SW480 (cell line): ENCODE results near the gene MBNL2.

Experiments
- DNase-seq: peaks from one replicate; pipeline ENCODE4 v3.0.0-alpha.2; 2016; ENCODE audit warnings: low spot score

MBNL2 gene

DNA sequence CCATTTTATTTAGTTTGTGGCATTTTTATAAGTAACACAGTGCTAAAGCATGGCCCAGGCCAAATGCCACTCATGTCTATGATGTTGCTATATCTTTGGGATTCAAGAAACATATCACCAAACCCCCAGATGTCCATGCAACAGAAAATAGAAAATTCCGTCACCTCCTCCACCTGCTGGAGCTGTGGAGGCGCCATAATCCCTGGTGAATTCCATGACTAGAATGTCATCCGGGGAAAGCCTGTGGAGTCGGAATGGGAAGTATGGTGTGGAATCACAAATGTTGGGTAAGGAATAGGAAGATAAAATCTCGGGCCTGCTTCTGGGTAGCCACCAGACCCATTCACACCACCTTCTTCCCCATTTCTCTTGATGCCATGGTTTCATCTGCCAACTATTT is 160.1 kb downstream of the MBNL2 start:
- no peak for DNase-seq

- DNase-seq = no peak
Measured at GRCh38 chr13:97384371-97384770, 162.2 kb downstream of the MBNL2 start.

DNA sequence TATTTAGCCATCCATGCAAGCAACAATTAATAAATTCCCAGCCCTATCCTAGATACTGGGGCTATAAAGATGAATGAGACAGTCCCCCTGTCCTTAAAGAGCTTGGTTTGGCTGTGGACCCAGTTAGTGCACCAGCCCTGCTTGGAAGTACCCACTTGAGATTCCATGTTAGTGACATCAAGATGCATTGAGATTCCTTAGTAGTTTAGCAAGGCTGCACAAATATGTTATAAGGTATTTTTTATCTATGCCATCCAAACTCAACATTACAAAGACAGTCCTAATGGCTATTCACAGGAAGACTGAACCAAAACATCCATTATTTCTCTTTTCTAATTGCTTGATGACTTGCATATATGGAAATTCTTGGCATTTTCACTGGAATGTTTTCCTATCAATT is 163.0 kb downstream of the MBNL2 start:
- no peak for DNase-seq

DNA sequence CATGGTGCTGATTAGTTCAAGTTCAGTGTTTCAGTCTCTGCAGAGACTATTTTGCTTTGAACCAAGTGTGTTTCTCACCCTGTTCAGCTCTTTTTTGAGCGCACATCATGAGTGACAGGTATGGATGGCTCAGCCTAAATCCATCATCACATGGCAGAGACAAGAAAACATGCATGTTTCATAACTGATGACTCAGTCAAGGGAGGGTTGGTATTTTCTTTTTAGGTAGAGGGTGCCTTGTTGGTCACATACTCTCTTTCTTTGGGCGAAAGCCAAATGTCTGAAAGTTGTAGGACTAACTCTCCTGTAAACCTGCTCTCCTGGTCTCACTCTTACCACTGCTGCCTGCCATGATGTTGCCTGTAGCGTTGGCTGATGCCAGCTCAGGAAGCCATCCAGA is 163.7 kb downstream of the MBNL2 start:
- DNase-seq = no peak

GRCh38 chr13:97386801-97387484 is 164.8 kb downstream of the MBNL2 start:
- DNase-seq = no peak

- DNase-seq = no peak
Measured at GRCh38 chr13:97387485-97387839, 165.3 kb downstream of the MBNL2 start.

DNA sequence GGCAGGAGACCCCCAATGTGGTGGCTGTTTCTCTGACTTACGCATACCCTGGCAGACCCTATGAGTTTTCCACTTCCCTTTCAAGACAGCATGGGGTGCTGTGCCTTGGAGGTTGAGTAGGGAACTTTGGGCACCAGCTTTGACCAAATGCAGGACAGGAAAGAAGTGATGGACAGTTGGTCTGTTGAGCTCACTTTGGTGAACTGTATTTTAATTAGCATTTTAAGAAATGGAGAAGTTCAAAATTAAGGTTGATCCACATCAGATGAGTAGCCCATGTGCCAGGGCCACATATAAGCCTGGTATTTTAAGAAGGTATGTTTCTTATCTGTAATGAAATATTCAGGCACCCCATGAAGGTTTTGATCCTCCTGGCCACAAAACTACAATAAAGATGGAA is 165.8 kb downstream of the MBNL2 start:
- DNase-seq = no peak

- no peak for DNase-seq
Measured at GRCh38 chr13:97388373-97388772, 166.2 kb downstream of the MBNL2 start.

- no peak for DNase-seq
Measured at GRCh38 chr13:97390941-97391600, 168.9 kb downstream of the MBNL2 start.

DNA sequence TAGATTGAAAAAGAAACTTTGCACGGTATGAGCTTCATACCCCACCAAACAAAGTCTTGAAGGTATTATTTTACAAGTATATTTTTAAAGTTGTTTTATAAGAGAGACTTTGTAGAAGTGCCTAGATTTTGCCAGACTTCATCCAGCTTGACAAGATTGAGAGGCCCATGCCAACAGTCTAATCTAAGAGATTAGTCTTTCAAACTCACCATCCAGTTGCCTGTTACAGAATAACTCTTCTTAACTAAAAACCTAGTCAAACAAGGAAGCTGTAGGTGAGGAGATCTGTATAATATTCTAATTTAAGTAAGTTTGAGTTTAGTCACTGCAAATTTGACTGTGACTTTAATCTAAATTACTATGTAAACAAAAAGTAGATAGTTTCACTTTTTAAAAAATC is 169.9 kb downstream of the MBNL2 start:
- no peak for DNase-seq

DNA sequence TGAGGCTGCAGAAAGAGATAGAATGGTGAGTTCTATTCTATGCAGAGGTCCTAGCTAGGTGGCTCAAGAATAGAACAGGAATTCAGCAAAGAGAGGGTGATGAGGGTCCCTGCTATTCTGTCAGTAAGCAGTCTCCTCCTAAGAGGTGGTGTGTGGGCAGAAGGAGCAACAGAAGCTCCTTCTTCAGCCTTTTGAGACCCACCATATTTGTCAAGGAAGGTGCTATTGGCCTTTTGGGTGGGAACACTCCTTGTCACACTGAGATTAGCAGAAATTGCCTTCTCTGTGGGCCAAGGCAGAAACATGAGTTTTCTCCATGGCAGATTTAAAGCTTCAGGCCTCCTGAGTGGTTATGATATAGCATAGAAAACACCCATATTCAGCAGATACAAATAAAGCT is 172.4 kb downstream of the MBNL2 start:
- DNase-seq = no peak

DNA sequence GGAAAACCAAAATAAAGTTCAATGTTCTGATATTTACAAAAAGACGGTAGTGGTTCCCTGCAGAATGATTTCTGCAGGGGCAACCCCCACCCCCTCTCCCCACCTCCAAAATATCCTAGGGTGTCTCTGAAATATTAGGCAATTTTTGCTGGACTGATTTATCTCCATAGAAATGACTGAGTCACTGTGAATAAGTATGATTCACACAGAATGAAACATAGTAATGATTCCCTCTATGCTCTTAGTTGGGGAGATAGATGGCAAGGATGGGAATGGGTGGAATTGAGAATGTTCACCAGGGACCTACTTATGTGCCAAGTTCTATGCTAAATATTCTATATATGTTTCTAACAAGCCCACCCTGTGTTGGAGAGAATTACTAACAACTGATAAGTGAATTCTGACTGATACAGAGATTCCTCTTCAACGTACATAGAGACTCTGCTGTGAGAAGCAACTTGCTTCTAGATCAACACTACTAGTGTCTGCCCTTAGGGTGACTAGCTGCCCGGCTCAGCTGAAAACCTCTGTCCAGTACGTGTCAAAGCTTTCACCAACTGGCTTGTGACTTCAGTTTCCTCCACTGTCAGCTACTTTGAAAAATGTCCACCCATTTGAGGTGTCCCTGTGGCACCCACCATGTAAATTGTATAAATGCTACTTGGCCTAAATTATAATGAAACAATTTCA is 173.5 kb downstream of the MBNL2 start:
- DNase-seq = no peak

GRCh38 chr13:97397267-97397666 is 175.1 kb downstream of the MBNL2 start:
- no peak for DNase-seq

GRCh38 chr13:97401421-97401820 is 179.3 kb downstream of the MBNL2 start:
- DNase-seq = no peak

- no peak for DNase-seq
Measured at GRCh38 chr13:97403893-97404750, 182.0 kb downstream of the MBNL2 start.

- no peak for DNase-seq
Measured at GRCh38 chr13:97407540-97407939, 185.4 kb downstream of the MBNL2 start.

DNA sequence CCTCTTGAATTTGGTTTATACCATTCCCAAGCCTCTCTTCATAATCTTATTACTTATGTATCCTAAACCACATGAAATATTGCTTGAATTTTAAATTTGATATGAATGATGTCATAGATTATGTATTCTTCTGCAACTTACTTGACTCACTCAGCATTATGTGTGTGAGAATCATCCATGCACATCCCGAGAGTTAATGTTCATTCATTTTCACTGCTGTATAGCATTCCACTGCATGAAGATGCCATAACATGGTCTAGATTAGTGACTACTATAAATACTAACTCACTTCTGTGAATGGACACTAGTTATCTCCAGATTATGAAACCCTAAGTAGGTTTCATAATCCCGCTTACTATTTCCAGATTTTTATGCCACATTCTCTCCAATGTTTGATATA is 186.8 kb downstream of the MBNL2 start:
- no peak for DNase-seq

DNA sequence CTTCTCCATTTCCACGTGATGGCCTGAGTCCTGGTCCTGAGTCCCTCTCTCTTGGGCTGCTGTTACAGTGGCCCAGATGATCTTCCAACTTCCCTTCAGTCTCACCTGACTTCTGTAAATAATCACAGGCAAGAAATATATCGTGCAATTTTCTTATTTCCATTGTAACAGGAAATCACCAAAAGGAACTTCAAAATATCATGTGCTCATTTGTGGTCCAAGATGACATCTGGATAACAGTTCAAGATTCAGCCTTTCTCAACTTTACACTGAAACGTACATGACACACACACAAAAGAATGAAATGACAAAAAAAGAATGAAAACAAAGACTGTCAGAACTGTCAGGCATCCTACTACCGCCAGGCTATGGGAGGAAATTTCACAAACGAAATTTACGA is 189.9 kb downstream of the MBNL2 start:
- no peak for DNase-seq

GRCh38 chr13:97413694-97414093 is 191.6 kb downstream of the MBNL2 start:
- no peak for DNase-seq

DNA sequence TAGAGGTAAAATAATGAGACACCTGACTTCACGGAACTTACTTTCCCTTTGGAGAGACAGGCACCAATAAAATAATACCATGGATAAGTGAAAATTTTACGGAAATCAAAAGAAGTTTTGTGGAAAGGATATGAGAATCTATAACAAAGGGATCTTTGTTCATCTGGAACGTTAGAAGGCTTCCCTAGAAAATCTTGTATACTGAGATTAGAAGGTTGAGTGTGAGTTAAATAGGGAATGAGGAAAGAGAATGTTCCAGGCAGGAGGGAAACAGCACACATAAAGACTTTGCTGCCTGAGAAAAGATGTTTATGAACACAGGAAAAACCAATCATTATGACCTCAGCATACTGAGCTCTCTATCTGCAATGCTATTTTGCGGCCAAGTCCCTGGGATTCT is 192.3 kb downstream of the MBNL2 start:
- DNase-seq = no peak

- no peak for DNase-seq
Measured at GRCh38 chr13:97417698-97418097, 195.6 kb downstream of the MBNL2 start.
